SK-N-MC (cell line): ENCODE data around the gene PACRG.

ENCODE experiments used
- DNase-seq: peaks from one replicate; pipeline ENCODE4 v3.0.0-alpha.2; 2011; ENCODE audit warnings: low read depth, low spot score
- H3K27ac ChIP-seq: fragments of 200-600 bp; sonication (generic); 2 replicates; pipeline ENCODE4 v1.5.1; 2016; ENCODE audit warnings: mixed run types
- H3K36me3 ChIP-seq: fragments of 200-600 bp; sonication (generic); 2 replicates; pipeline ENCODE4 v1.6.1; 2017; ENCODE audit warnings: antibody characterized with exemption, low read length, mixed read lengths; ENCODE audit not compliant: insufficient read depth
- H3K4me3 ChIP-seq: fragments of 200-600 bp; sonication (generic); 2 replicates; pipeline ENCODE4 v1.5.1; 2016
- H3K9ac ChIP-seq: fragments of 200-600 bp; sonication (generic); 2 replicates; pipeline ENCODE4 v1.8.0; 2017; ENCODE audit warnings: mixed run types, mixed read lengths; ENCODE audit not compliant: insufficient read length
- H3K9me3 ChIP-seq: fragments of 200-600 bp; sonication (generic); 2 replicates; pipeline ENCODE4 v1.6.1; 2017; ENCODE audit warnings: low read depth, mild to moderate bottlenecking, antibody characterized with exemption, low read length, moderate library complexity, mixed read lengths
- EZH2 ChIP-seq: fragments of 200-600 bp; sonication (generic); IDR thresholded peaks from one replicate; pipeline ENCODE4 v1.6.1; 2017; ENCODE audit warnings: antibody characterized with exemption
- FOXP2 ChIP-seq: optimal IDR thresholded peaks from 2 replicates; pipeline ENCODE3; 2011; ENCODE audit warnings: mild to moderate bottlenecking, moderate library complexity; ENCODE audit not compliant: insufficient read depth; ENCODE audit errors: extremely low read length, control extremely low read depth
- POLR2AphosphoS5 ChIP-seq: IDR thresholded peaks from 2 replicates; pipeline ENCODE4 v1.6.1; 2012; ENCODE audit warnings: mild to moderate bottlenecking, low read depth, low read length, borderline replicate concordance

Gene PACRG

DNA sequence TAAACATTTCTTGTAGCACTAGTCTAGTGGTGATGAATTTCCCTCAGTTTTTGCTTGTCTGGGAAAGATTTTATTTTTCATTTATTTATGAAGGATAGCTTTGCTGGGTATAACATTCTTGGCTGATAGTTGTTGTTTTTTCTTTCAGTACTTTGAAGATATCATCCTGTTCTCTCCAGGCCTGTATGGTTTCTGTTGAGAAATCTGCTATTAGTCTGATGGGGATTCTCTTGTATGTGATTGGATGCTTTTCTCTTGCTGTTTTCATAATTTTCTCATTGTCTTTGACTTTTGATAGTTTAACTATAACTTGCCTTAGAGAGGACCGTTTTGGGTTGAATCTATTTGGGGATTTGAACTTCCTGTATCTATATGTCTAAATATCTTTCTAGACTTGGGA lies 207.1 kb downstream of the PACRG start:
- no peaks in the 10 kb centered on the region for H3K36me3 ChIP-seq
- H3K27ac ChIP-seq, result no peak overlapping the region
- no peak for DNase-seq
- H3K9ac ChIP-seq, result no peak overlapping the region
- no peak overlapping the region for H3K4me3 ChIP-seq
- no peak for TF ChIP-seq FOXP2
- TF ChIP-seq EZH2, result no peak
- TF ChIP-seq POLR2AphosphoS5, result no peak
- H3K9me3 ChIP-seq, result no peaks in the 10 kb centered on the region

- Histone ChIP-seq H3K27ac (no peak overlapping the region), H3K9me3 (peaks cover 4% of the 10 kb centered on the region; the same call in 1 of the 2 replicates), H3K36me3 (no peaks in the 10 kb centered on the region), H3K9ac (no peak overlapping the region), H3K4me3 (no peak overlapping the region)
- no peak for TF ChIP-seq FOXP2
- no peak for TF ChIP-seq POLR2AphosphoS5
- no peak for TF ChIP-seq EZH2
- DNase-seq, result no peak
Measured at GRCh38 chr6:162940426-162940825, 212.7 kb downstream of the PACRG start.

DNA sequence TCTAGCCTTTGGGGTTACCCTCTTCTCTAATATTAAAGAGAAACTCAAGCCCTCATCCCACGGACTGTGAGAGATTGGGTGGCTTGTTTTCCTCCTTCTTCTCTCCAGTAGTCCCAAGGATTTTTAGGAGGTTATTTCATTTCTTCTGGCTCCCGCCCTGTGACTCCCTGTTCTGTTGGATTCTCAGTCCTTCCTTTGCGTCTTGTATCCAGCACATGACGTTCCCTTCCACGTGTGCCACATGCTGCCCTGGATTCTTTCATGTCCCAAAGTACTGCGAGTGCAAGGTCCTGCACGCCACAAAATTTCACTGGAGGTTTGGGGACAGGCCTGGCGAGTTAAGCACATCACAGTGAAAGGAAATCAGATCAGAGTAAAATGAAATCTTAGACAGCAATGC lies 213.4 kb downstream of the PACRG start:
- Histone ChIP-seq H3K36me3 (no peaks in the 10 kb centered on the region), H3K27ac (no peak overlapping the region), H3K9ac (no peak overlapping the region), H3K9me3 (peaks cover 4% of the 10 kb centered on the region; the same call in 1 of the 2 replicates), H3K4me3 (no peak overlapping the region)
- no peak for DNase-seq
- no peak for TF ChIP-seq POLR2AphosphoS5
- no peak for TF ChIP-seq FOXP2
- no peak for TF ChIP-seq EZH2

DNA sequence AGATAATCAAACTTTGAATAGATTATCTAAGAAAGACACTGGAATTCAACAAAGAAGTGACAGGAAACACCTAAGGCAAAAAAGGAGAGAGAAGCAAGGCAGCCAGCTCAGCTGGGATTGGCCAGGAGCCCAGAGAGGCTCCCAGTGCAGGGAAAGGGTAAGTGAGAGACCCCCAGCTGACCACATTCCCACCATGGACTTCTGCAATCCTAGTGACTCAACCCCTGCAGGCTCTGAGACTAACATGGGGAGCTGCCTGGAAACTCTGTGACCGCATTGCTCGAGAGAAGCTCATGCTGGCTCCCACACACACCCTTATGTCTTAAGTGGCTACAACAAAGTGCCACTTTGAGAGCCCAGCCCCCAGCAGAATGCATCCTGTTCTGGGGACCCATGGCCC lies 215.1 kb downstream of the PACRG start:
- no peak overlapping the region for H3K27ac ChIP-seq
- H3K36me3 ChIP-seq, result no peaks in the 10 kb centered on the region
- H3K4me3 ChIP-seq, result no peak overlapping the region
- TF ChIP-seq FOXP2 (no peak), POLR2AphosphoS5 (no peak), EZH2 (no peak)
- no peak for DNase-seq
- peaks cover 4% of the 10 kb centered on the region; the same call in 1 of the 2 replicates for H3K9me3 ChIP-seq
- no peak overlapping the region for H3K9ac ChIP-seq

GRCh38 chr6:162943369-162943768 lies 215.6 kb downstream of the PACRG start:
- H3K4me3 ChIP-seq, result no peak overlapping the region
- no peak overlapping the region for H3K9ac ChIP-seq
- no peaks in the 10 kb centered on the region for H3K36me3 ChIP-seq
- TF ChIP-seq EZH2 (no peak), FOXP2 (no peak), POLR2AphosphoS5 (no peak)
- DNase-seq, result no peak
- peaks cover 4% of the 10 kb centered on the region; the same call in 1 of the 2 replicates for H3K9me3 ChIP-seq
- no peak overlapping the region for H3K27ac ChIP-seq

DNA sequence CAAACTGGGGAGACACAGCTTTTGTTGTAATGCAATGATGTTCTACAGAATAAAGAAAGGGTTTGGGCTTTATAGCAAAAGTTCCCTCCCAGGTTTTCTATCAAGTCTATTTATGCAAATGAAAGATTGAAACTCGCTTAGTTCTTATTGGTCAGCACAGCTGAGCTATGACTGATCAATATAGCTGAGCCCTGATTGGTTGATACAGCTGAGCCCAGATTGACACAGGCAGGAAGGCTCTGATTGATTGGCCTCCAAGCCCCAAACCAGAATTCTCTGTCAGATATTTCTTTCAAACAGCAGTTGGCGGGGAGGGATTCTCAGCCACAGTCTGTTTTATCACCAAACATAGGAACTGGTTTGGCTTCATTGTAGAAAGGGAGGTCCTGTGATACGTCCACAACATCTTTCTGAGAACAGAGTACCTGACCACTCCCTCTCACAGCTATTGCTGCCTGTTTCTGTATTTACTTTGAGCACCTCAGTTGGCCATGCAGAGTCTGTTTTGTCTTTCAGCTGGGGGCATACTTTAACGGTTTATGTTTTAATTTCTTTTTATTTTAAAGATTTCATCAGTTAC lies 223.5 kb downstream of the PACRG start:
- no peak for TF ChIP-seq POLR2AphosphoS5
- no peak for TF ChIP-seq FOXP2
- TF ChIP-seq EZH2, result no peak
- no peak overlapping the region for H3K4me3 ChIP-seq
- H3K27ac ChIP-seq, result no peak overlapping the region
- no peaks in the 10 kb centered on the region for H3K9me3 ChIP-seq
- H3K9ac ChIP-seq, result no peak overlapping the region
- no peak for DNase-seq
- H3K36me3 ChIP-seq, result no peaks in the 10 kb centered on the region

- no peak for DNase-seq
- TF ChIP-seq FOXP2 (no peak), POLR2AphosphoS5 (no peak), EZH2 (no peak)
- Histone ChIP-seq H3K36me3 (no peaks in the 10 kb centered on the region), H3K27ac (no peak overlapping the region), H3K4me3 (no peak overlapping the region), H3K9ac (no peak overlapping the region), H3K9me3 (no peaks in the 10 kb centered on the region)
Measured at GRCh38 chr6:162952423-162952822, 224.6 kb downstream of the PACRG start.

GRCh38 chr6:162957062-162957461 lies 229.3 kb downstream of the PACRG start:
- Histone ChIP-seq H3K36me3 (no peaks in the 10 kb centered on the region), H3K27ac (no peak overlapping the region), H3K9me3 (no peaks in the 10 kb centered on the region), H3K4me3 (no peak overlapping the region), H3K9ac (no peak overlapping the region)
- TF ChIP-seq FOXP2 (no peak), EZH2 (no peak), POLR2AphosphoS5 (no peak)
- no peak for DNase-seq

- TF ChIP-seq POLR2AphosphoS5 (no peak), FOXP2 (no peak), EZH2 (no peak)
- Histone ChIP-seq H3K36me3 (no peaks in the 10 kb centered on the region), H3K9ac (no peak overlapping the region), H3K9me3 (no peaks in the 10 kb centered on the region), H3K27ac (no peak overlapping the region), H3K4me3 (no peak overlapping the region)
- no peak for DNase-seq
Measured at GRCh38 chr6:162960679-162961457, 233.1 kb downstream of the PACRG start.
